ENCODE data around the gene INPP4B. TPM values are rescaled to one million over a fixed set of nuclear protein-coding genes. Genes with fewer than 3 reads are reported as not detected.

Gene INPP4B
- total RNA-seq, 1 experiment from 2014 or later, result 14.3 TPM

GRCh38 chr4:141977433-141977832, 868.7 kb downstream of the INPP4B start:
- no peak overlapping the region for H3K4me2 ChIP-seq (ENCODE audit: low read length)
- no peak overlapping the region for H3K9ac ChIP-seq (ENCODE audit: low read length)
- no peaks in the 10 kb centered on the region for H4K20me1 ChIP-seq (ENCODE audit: insufficient read depth)
- no TSS peak for BruUV-seq (replicated peaks)
- ChIA-PET CTCF (no interaction called here), POLR2A (no interaction called here), RAD21 (ENCODE audit: low non-redundant PET in 1 of 2, low total read pairs in 2 of 2, uncharacterized antibody in 2 of 2, unreplicated experiment in 2 of 2) (no interaction called here)
- H3K9me3 ChIP-seq (ENCODE audit: control insufficient read depth in 1 of 2, insufficient read depth in 1 of 2, low read depth in 1 of 2, low read length in 2 of 2), result no peaks in the 10 kb centered on the region
- no peak for DNase-seq (ENCODE audit: low read depth, low spot score)
- H3K27me3 ChIP-seq (ENCODE audit: insufficient read depth, low read length), result no peaks in the 10 kb centered on the region
- TF ChIP-seq SIN3A (IDR thresholded peaks at IDR 0.05; ENCODE audit: low read depth) (no peak), ZFX (IDR thresholded peaks at IDR 0.05) (no peak), POLR2A (IDR thresholded peaks at IDR 0.05; ENCODE audit: borderline replicate concordance, extremely low read depth, insufficient read depth, insufficient read length) (no peak), CBX3 (IDR thresholded peaks at IDR 0.05; ENCODE audit: low read depth) (no peak), RAD21 (IDR thresholded peaks at IDR 0.05; ENCODE audit: low read depth) (no peak), ELF1 (IDR thresholded peaks at IDR 0.05; ENCODE audit: borderline replicate concordance, low read depth) (no peak), EZH2 (IDR thresholded peaks at IDR 0.05) (no peak), TCF7L2 (IDR thresholded peaks at IDR 0.05; ENCODE audit: borderline replicate concordance, extremely low read depth, insufficient read depth, insufficient read length) (no peak), ATF3 (IDR thresholded peaks at IDR 0.05) (no peak), YY1 (IDR thresholded peaks at IDR 0.05; ENCODE audit: extremely low read depth, insufficient replicate concordance, low read depth, low read length) (no peak), REST (IDR thresholded peaks at IDR 0.05; ENCODE audit: low read depth) (no peak), SRF (IDR thresholded peaks at IDR 0.05; ENCODE audit: low read depth) (no peak), SP1 (IDR thresholded peaks at IDR 0.05; ENCODE audit: low read depth) (no peak)
- no peak for ATAC-seq
- no peak overlapping the region for H2AFZ ChIP-seq (ENCODE audit: low read depth, low read length, poor library complexity, severe bottlenecking)
- H3K79me2 ChIP-seq (ENCODE audit: insufficient read depth, low read length), result no peaks in the 10 kb centered on the region
- no peaks in the 10 kb centered on the region for H3K9me2 ChIP-seq (ENCODE audit: insufficient read depth)
- intact Hi-C loops (cut with micrococcal nuclease), result no loop called here
- no peak overlapping the region for H3K4me3 ChIP-seq (replicated peaks in 1 of 2; ENCODE audit: low read depth in 1 of 2, low read length in 2 of 2)
- no peaks in the 10 kb centered on the region for H3K36me3 ChIP-seq (ENCODE audit: control insufficient read depth in 1 of 2, insufficient read depth in 2 of 2, low read length in 2 of 2)
- no peaks in the 10 kb centered on the region for H3K4me1 ChIP-seq (ENCODE audit: control insufficient read depth in 1 of 2, insufficient read depth in 2 of 2, low read length in 2 of 2)
- no peak overlapping the region for H3K27ac ChIP-seq (ENCODE audit: low read depth, low read length)
